NAMALWA (cell line): ENCODE measurements around the gene RNASE8.
A peak's percentile ranks its signal among the peaks of the same experiment; 100 is the strongest.

Experiments used
- DNase-seq: peaks from one replicate; pipeline ENCODE4 v3.0.0-alpha.2; 2015; ENCODE audit warnings: low spot score

RNASE8 gene

DNA sequence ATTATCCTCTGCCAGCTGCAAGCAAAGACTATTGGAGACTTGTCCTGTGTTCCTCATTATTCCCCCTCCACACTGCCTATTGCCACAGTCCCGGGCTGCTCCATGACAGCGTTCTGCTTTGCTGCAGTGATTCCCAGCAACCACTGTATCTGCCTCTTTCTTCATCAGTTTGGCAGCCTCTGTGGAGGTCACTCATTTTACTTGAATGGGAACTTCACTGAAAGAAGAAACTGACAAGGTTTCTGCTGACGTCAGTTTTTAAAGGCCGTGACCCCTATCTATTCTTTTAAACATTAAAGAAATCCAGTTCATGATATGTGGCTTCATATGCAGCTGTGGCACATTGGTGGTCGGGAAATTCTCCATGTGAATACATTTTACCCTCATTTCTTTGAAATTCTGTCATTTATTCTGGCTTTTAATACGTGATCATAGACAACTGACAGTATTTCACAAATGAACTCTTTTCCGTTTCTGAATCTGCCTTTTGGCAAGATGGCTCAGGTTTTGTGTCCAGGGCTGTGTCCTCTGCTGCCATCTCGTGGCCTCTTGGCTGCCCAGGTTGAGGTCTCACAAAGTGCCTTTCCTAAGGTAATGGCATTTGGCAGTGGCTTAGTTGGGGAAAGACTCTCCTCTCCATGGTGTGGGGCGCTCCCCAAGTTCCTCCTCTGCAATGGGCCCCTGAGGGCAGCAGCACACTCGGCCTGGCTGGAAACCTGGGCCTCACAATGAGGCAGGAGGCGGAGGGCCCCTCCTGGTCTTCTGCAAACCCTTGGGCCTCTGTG, 49.1 kb downstream of the RNASE8 start:
- peak; percentile 85 for DNase-seq

DNA sequence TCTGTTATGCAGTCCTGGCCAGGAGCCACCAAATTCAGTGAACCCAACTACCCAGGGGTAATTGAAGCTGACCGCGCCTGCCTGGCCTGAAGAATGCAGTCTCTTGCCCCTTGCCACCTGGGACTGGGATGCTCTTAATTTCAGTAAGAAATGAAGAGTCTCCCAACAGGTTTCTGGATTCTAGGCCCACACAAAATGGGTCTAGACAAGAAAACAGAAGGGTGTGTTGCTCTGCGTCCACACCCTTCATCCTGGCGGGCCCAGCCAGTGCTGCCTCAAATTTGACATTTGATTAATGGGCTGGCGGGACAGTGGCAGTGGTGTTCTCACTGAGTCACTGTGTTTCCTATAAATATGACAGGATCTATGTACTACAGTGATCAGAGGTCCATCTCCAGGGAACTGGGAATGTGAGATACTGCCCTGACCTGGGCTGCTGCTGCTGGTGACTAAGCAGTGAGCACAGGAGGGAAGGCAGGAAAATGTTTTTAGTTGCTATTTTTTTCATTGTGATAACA, 49.7 kb downstream of the RNASE8 start:
- DNase-seq, result no peak
